ENCODE data around the gene NOTCH2NLA.
"Not testable (repeated sequence)": the region's sequence is repeated elsewhere in the genome, so short reads cannot be mapped to it uniquely, and the experiment has no call there.

NOTCH2NLA gene

DNA sequence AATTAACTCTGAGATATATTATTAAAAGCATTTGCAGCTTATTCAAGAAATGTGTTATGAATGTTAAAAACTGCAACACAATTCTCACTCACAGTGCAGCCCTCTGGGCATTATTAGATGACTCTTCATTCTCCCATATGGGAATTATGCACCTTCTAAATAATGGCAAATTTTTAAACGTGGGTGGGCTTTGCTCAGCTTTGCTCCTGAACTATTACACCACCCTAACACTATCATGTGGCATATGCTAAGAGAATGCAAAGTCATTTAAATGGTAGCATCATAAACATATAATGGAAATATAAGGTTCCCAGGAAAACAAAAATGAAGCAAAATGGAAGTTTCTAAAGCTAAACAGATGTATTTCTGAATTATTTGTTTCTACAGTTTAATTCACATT lies 61.5 kb downstream of the NOTCH2NLA start:
- not testable (repeated sequence) for DNase-seq

DNA sequence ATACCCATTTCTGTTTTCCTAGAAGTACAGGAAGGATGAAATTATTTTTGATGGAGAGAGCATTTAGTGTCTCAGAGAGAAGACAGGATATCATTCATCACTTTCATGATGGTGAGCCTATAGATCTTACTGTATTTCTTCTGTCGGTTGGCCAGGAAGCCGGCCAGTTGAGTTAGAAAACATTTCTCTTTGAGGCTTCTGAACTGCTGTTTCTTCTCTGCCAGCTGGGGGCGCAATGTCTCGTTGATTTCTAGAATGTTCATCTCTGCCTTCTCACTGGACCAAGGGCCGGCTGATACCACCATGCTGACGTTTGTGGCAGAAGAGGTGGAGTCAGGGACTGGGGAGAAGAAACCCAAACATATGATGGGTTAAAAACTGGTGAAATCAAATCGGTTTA lies 84.4 kb downstream of the NOTCH2NLA start, which contains the start of gene NBPF10:
Gene NBPF10 (minus strand): TSS at position 340 of the 400 bp plus-strand sequence. CDS start 35 bp downstream, at position 305.
- DNase-seq = not testable (repeated sequence)
